HG02884 (cell line): Measurements from ENCODE around the gene ZNF169.
"Not testable (repeated sequence)": the region's sequence is repeated elsewhere in the genome, so short reads cannot be mapped to it uniquely, and the experiment has no call there.

ENCODE experiments used
- ATAC-seq: cut with Tn5 transposase; IDR thresholded peaks from one replicate; pipeline ENCODE4 v1.9.1; 2021; ENCODE audit warnings: mild to moderate bottlenecking, moderate library complexity; ENCODE audit not compliant: unreplicated experiment

Gene ZNF169

DNA sequence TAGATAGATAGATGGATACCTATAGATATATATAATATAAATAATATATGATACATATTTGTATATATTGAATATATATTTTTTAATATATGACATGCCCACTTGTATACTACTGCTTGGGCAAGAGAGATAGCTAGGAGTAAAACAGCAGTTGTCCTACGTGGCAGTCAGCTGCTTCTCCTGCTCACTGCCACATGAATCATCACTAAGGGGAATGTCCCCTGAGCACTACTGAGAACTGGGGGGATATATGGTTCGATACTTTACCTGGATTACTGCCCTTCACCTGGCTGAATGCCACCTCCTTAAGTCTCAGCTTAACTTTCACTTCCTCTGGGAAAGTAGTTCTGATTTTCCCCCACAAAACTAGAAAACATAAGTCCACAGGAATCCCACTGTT lies 82.6 kb downstream of the ZNF169 start:
- not testable (repeated sequence) for ATAC-seq

- not testable (repeated sequence) for ATAC-seq
Measured at GRCh38 chr9:94347451-94347850, 88.4 kb downstream of the ZNF169 start.

- not testable (repeated sequence) for ATAC-seq
Measured at GRCh38 chr9:94348754-94349153, 89.7 kb downstream of the ZNF169 start.
